NOMO-1 treated with DMSO at 0.1 percent for 48 hours (cell line): ENCODE results near the gene ZNF362.

Source experiments
- DNase-seq: peaks from one replicate; lab custom pipeline; 2025; ENCODE audit not compliant: unreplicated experiment; lab: John Stamatoyannopoulos, UW

ZNF362 gene

GRCh38 chr1:33244143-33244808, 12.0 kb upstream of the ZNF362 start:
- DNase-seq, result no peak

DNA sequence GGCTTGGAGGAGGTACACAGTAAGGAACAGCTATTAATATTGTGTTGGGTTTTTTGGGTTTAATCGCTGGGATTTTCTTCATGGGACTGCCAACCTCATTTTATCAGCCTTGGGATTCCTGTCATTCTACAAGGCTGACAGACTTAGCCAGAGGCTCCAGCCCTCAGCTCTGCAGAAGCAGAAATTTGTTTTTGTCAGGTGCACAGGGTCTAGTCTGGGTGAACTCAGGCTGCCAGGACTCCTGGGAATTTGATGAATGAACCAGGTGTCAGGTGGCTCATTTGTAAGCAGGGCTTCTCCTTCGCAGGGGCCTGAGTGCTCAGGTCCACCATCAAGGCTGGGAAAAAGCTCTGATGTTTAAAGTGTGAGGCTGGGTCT, 11.5 kb upstream of the ZNF362 start:
- no peak for DNase-seq

- DNase-seq, result no peak
Measured at GRCh38 chr1:33246171-33246570, 10.1 kb upstream of the ZNF362 start.

DNA sequence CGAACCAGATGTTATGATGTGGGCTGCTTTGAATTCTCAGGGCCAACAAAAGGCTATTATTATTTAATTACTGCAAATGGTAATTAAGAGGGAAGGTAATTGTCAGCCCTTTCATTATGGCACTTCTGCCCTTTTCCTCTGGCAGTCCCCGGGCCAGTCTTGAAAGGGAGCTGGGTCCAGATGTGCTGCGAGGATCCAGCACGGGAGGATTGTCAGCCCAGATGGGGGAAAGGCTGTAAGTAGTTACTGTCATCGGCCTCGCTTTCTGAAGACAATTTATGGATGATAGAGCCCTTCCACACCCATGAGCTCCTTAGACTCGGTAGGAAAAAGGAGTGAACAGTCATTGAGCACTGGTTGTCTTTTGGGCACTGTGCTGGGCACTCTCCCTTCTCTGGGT, 8.7 kb upstream of the ZNF362 start:
- DNase-seq, result no peak

DNA sequence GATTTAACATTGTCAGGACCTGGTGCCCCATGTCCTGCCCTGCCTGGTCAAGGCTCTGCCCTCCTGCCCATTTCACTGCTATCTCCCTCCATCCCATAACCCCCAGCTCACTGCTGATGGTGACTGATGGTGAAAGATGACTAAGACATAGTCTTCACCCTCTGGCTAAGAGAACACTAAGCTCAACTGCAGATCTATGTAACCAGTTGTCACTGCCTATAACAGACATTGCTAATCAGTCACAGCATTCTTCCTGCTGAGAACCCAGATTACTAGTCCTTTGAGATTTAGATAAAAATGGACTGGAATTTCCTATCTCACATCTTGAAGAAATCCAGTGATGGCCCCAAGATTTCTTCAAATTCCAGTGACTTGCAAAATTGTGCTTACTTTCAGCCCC, 8.0 kb upstream of the ZNF362 start:
- no peak for DNase-seq

DNA sequence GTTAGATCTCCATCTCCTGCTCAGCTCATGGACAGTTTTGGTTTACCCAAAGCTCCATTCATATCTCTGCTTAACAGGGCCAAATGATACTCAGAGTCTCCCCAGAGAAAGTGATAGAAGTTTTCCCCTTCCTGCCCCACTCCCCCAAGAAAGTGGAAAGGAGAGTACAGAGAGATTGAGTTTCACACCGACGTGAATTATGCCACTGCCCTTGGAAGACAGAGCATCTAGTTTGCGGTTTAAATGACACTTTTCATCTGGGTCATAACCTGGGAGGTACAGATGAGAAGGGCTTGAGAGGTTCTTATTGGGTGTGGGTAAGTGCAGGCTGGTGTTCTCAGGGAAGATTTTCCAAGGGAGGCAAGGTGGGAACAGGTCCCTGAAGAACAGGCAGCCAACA, 6.9 kb upstream of the ZNF362 start:
- DNase-seq, result no peak

DNA sequence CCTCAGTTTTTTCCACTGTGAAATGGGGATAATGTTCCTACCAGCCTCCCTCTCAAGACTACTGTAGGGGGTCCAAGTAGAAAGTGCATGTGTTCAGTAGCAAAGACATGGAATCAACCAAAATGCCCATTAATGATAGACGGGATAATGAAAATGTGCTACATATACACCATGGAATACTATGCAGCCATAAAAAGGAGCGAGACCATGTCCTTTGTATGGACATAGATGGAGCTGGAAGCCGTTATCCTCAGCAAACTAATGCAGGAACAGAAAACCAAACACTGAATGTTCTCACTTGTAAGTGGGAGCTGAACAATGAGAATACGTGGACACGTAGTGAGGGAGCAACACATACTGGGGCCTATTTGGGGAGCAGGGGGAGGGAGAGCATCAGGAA, 6.1 kb upstream of the ZNF362 start:
- no peak for DNase-seq

DNA sequence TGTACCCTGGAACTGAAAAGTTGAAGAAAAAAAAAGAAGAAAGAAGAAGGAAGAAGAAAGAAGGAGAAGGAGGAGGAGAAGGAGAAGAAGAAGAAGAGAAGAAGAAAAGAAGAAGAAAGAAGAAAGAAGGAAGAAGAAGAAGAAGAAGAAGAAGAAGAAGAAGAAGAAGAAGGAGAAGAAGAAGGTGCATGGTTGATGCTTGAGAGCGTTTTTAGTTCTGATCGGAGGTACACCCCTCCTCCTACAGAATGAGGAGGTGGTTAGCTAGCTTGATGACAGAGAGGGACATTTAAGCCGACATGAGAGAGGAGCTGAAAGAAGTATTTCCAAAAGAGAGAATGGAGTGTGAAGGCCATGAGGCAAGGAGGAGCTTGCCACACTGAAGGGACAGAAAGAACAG, 5.6 kb upstream of the ZNF362 start:
- DNase-seq, result no peak

GRCh38 chr1:33254491-33254890, 1.8 kb upstream of the ZNF362 start:
- DNase-seq, result no peak

DNA sequence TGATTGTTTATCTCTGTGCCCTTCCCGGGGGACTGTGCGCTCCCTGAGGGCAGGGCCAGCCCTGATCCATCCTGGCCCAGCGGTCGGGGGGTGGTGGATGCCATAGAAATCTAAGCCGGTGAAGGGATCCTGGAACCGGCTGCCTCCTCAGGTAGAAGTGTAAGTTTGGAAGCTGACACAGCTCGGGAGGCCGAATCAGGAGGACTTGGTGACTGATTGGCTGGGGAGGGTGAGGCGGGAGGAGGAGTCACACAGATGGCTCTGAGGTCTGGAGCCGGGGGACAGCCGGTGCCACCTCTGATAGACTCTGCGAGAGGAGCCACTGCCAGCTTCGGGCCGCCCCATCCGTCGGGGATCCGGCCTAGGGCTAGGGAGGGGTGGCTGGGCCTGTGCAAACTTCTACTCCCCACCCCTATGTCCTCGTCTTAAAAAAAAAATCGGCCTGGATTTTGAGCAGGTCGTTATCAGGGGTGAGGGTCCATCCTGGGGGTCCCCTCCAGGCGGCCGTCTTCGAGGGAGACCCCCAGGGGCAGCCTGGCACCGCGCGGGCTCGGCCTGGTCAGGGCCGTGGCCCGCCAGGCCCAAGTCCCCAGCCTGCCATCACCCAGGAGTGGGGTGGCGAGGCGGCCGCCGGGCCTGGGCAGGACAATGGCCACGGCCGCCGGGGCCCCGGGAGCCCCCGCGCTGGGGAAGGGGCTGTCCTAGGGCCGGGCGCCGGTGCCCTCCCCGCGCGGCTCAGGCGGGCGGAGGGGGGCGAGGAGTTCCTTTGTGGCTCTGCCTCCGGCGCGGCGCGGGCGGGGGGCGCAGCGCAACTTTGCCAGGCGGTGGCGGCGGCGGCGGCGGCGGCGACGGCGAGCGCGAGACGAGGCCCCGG, 708 bp upstream of the ZNF362 start:
- DNase-seq, result peak; percentile 75

GRCh38 chr1:33256221-33256470, 146 bp upstream of the ZNF362 start:
- no peak for DNase-seq

GRCh38 chr1:33257207-33257771, 997 bp downstream of the ZNF362 start:
- DNase-seq, result peak; percentile 67

- no peak for DNase-seq
Measured at GRCh38 chr1:33257772-33258712, 1.8 kb downstream of the ZNF362 start.

DNA sequence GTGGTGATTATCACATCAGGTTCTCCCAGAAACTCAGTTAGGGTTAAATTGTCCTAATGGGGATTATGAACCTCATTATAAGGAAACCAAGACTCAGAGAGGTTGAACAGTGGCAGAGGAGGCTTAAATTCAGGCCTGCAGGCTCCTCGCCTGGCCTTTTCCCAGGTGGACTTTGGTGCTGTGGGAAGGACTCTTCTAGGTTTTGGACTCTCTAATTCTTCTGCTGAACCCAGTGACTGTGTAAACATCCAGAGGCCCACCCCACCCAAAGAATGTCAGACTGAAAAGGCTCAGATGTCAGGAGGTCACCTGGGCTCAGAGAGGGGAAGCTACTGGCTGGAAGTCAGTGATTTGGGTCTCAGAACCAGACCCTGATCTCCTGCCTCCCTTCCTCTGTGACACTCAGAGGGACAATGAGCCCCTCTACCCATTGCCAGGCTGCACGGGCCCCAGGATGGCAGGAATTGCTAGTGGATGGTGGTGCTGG, 2.5 kb downstream of the ZNF362 start:
- no peak for DNase-seq

DNA sequence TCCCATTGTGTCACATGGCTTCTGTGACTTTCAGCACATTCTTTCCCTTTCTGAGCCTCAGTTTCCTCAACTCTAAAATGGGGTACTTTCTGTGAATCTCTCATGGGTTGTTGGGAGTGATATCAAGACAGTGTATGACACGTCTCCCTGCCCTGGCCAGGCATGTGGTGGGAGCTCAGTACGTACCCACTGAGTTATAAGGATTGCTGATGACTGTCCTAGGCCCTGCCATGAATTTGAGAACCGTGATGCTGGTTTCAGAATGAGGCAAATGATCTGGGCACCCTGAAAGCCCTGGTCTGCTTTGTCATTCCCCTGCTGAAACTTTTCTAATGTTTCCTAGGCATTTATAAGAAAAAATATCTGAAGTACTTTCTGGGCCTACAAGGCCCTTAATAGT, 3.6 kb downstream of the ZNF362 start:
- DNase-seq, result no peak

DNA sequence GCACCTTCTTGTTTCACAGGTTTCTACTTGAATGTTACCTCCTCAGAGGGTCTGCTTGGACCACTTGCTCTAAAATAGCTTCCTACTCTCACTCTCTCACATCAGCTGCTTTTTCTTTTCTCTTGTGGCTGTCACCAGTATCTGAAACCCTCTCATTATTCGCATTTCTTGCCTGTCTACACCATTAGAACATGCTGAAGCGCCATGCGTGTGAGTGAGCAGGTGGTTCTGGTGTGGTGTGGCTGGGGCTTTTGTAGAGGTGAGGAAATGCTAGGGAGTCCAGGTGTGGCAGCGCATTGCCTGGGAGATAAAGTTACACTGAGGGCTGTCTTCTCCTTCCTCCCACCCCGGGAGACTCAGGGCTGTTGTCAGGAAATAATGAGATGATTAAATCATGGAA, 4.1 kb downstream of the ZNF362 start:
- DNase-seq, result no peak

DNA sequence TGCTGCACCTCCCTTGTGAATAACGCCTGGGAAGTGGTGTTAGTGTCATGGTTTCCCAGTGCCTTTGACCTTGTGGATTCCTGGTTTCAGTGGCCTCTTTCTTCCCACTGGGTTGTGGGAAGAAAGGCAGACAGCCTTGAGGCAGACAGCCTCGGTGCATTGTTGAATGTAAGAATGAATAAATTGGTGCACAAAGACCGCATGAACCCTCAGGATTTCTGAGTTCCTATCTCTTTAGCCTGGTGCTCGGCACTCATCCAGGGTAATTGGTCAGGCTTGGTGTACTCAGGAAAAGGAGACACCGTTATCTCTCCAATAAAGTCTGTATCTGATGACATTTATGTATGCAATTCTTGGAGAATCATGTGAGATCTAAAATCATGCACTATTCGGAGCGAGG, 5.1 kb downstream of the ZNF362 start:
- DNase-seq, result no peak

DNA sequence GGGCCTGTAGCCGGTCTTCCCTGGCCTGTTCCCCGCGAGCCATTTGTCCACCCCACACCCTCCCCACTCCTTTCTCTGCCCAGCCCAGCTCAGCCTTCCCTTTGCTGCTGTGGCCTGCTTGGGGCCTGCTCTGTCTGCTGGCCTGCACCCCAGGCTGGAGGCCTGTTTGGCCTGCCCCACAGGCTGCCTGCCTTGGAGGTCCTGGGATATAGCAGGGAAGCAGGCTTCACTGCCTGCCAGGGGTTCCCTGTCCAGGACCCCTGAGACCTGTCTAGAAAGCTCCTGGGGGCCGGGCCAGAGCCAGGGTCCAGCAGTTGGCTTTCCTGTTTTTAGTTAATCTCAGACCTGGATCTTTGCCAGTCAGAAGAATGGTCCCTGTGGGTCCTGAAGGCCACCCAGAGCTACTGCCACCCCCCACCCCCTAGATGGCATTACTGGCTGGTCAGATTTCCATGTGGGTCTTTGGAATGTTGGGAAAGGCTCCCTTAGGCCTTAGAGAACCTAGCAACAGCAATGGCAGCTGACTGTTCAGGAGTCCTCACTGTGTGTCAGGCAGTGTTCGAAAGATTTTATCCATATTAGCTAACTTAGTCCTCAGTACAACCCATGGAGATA, 7.7 kb downstream of the ZNF362 start:
- no peak for DNase-seq

GRCh38 chr1:33265780-33266605, 9.7 kb downstream of the ZNF362 start:
- no peak for DNase-seq

- DNase-seq, result no peak
Measured at GRCh38 chr1:33266766-33267165, 10.5 kb downstream of the ZNF362 start.
